GM10266 (cell line): ENCODE results near the gene BRME1.

Source experiments
- DNase-seq: peaks from one replicate; pipeline ENCODE4 v3.0.0; 2012; ENCODE audit errors: extremely low spot score
- TF ChIP-seq, protein P1 (sequence below): IDR thresholded peaks from 2 replicates; pipeline ENCODE4 v1.5.1; 2012; ENCODE audit warnings: mild to moderate bottlenecking, low read depth; ENCODE audit not compliant: control insufficient read depth, insufficient read depth; ENCODE audit errors: missing control alignments

BRME1 gene

DNA sequence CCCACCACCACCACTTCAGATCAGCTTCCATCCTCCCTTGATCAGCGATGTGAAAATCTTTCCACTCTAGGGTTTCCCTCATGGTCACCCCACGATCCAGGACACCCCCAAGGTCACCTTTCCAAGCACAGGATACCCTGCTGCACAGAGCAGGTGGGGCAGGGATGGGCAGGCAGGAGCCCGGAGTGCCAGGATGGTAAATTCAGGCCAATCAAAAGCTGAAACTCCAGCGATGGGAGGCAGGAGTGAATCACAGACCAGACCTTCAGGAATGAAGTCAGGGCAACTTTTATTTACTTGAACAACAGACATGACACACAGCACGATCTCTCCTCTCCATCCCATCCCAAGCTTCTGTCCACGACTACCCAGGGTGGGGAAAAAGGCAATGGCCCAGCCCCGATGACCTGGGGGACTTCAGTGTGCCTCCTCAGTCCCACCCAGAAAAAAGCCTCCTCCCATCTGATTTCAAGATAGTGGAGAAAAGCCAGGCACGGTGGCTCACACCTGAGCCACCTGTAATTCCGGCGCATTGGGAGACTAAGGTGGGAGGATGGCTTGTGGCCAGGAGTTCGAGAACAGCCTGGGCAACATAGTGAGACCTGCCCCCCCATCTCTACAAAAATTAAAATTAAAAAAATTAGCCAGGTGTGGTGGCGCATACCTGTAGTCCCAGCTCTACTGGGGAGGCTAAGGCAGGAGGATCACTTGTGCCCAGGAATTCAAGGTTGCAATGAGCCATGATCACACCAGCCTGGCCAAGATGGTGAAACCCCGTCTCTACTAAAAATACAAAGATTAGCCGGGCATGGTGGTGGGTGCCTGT is 71.5 kb downstream of the BRME1 start:
- TF ChIP-seq, protein P1, sequence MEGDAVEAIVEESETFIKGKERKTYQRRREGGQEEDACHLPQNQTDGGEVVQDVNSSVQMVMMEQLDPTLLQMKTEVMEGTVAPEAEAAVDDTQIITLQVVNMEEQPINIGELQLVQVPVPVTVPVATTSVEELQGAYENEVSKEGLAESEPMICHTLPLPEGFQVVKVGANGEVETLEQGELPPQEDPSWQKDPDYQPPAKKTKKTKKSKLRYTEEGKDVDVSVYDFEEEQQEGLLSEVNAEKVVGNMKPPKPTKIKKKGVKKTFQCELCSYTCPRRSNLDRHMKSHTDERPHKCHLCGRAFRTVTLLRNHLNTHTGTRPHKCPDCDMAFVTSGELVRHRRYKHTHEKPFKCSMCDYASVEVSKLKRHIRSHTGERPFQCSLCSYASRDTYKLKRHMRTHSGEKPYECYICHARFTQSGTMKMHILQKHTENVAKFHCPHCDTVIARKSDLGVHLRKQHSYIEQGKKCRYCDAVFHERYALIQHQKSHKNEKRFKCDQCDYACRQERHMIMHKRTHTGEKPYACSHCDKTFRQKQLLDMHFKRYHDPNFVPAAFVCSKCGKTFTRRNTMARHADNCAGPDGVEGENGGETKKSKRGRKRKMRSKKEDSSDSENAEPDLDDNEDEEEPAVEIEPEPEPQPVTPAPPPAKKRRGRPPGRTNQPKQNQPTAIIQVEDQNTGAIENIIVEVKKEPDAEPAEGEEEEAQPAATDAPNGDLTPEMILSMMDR, result no peak
- DNase-seq, result no peak

DNA sequence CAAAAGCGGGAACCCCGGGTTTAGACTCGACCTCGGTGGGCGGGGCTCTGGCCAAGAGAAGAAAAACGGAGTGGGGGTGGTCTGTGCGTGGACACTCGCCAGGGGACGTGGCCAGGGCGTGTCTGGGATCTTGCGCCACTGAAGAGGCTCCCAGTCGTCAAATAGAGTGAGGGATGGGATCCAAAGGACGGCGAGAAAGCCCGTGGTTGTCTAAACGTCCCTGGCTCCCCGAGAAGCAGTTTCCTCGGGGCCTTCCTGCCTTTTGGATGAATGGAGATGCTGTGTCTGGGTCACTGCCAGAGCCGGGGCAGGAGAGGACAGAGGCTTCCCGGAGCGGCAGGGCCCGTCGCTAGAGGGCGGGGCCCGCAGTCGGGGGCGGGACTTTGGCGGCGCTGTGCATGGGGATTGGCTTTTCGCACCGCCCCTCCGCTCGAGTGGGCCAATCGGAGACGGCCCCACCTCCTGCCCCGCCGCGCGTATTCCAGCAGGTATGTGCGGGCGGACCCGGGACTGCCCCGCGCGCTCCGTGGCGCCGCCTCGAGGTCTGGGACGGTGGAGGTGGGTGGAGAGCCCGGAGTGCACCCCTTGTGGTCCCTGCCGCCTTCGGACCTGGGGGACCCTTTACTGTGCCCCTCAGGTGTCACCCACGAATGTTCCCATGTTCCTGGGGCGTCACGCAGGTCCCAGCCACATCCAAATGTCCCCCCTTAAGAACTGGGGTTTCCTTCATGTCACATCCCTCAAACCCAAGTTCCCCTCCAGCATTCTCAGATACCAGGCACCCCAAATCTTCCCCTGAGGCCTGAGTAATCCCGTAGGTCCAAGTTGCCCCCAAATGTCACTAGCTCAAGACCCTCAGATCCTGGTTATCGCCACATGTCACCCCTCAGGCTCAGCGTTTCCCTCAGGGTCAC is 72.3 kb downstream of the BRME1 start:
- DNase-seq, result peak; percentile 99
- TF ChIP-seq, protein P1, result peak; percentile 69
